ENCODE results near the gene IL36B. TPM values are rescaled to one million over a fixed set of nuclear protein-coding genes. Genes with fewer than 3 reads are reported as not detected.

IL36B gene
- total and polyA plus RNA-seq, 2 donors (not counting 1 experiment from before 2014, with no cell fraction given): not detected

- WGBS (ENCODE audit: insufficient coverage): no CpG with 5 or more reads among the region's 1 CpG
- Histone ChIP-seq H3K36me3 (replicated peaks in 1 of 2; ENCODE audit: control extremely low read depth in 1 of 2, control insufficient read depth in 1 of 2, extremely low read depth in 1 of 2, insufficient read depth in 2 of 2, low read length in 1 of 2) (no peaks in the 10 kb centered on the region), H3K4me1 (ENCODE audit: control insufficient read depth in 2 of 2, insufficient read depth in 2 of 2, low read length in 2 of 2) (no peaks in the 10 kb centered on the region), H3K27me3 (replicated peaks in 1 of 4; ENCODE audit: control extremely low read depth in 1 of 4, control insufficient read depth in 3 of 4, insufficient read depth in 4 of 4, low read length in 3 of 4) (peaks cover 0 to 10% (median 1%) of the 10 kb centered on the region in 4 experiments), H2AFZ (ENCODE audit: insufficient read depth, low read depth, low read length, poor library complexity, severe bottlenecking) (no peak overlapping the region), H3K4me3 (ENCODE audit: control extremely low read depth in 1 of 5, extremely low read depth in 1 of 5, insufficient read depth in 1 of 5, low read depth in 2 of 5, low read length in 4 of 5) (no peak overlapping the region), H3K79me2 (ENCODE audit: control insufficient read depth, insufficient read depth, low read length) (no peaks in the 10 kb centered on the region), H3K4me2 (replicated peaks; ENCODE audit: low read depth, low read length, poor library complexity, severe bottlenecking) (no peak overlapping the region), H3K9me3 (ENCODE audit: control extremely low read depth in 1 of 3, control insufficient read depth in 2 of 3, insufficient read depth in 1 of 3, low read length in 2 of 3) (no peaks in the 10 kb centered on the region), H3K9ac (ENCODE audit: low read length) (no peak overlapping the region), H4K20me1 (ENCODE audit: control insufficient read depth, insufficient read depth, low read length, poor library complexity, severe bottlenecking) (no peaks in the 10 kb centered on the region), H3K27ac (ENCODE audit: low read length in 2 of 2) (no peak overlapping the region)
- ATAC-seq (ENCODE audit: low read depth) (no peak), DNase-seq (no peak)
- intact Hi-C loops (cut with micrococcal nuclease): no loop called here
- TF ChIP-seq, protein P1, sequence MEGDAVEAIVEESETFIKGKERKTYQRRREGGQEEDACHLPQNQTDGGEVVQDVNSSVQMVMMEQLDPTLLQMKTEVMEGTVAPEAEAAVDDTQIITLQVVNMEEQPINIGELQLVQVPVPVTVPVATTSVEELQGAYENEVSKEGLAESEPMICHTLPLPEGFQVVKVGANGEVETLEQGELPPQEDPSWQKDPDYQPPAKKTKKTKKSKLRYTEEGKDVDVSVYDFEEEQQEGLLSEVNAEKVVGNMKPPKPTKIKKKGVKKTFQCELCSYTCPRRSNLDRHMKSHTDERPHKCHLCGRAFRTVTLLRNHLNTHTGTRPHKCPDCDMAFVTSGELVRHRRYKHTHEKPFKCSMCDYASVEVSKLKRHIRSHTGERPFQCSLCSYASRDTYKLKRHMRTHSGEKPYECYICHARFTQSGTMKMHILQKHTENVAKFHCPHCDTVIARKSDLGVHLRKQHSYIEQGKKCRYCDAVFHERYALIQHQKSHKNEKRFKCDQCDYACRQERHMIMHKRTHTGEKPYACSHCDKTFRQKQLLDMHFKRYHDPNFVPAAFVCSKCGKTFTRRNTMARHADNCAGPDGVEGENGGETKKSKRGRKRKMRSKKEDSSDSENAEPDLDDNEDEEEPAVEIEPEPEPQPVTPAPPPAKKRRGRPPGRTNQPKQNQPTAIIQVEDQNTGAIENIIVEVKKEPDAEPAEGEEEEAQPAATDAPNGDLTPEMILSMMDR (IDR thresholded peaks at IDR 0.05): no peak
- no peak for TF ChIP-seq EZH2 (IDR thresholded peaks at IDR 0.05; ENCODE audit: borderline replicate concordance, insufficient read depth, low read depth, low read length, poor library complexity, severe bottlenecking)
- CTCF ChIA-PET: interaction anchor here (1.6 kb wide), 1 partner anchor 10 kb away, joined by 5 read pairs; no protein-coding TSS in a partner anchor
- POLR2A ChIA-PET: no interaction called here
- Mint-ChIP-seq H3K27me3 (peaks cover 31% of the 10 kb centered on the region), H3K4me1 (no peaks in the 10 kb centered on the region), H3K4me3 (no peak overlapping the region), H3K27ac (no peak overlapping the region), H3K9me3 (ENCODE audit: insufficient read depth) (no peaks in the 10 kb centered on the region)
These were observed 17.9 kb upstream of the IL36B start for GRCh38 chr2:113070606-113070975.

DNA sequence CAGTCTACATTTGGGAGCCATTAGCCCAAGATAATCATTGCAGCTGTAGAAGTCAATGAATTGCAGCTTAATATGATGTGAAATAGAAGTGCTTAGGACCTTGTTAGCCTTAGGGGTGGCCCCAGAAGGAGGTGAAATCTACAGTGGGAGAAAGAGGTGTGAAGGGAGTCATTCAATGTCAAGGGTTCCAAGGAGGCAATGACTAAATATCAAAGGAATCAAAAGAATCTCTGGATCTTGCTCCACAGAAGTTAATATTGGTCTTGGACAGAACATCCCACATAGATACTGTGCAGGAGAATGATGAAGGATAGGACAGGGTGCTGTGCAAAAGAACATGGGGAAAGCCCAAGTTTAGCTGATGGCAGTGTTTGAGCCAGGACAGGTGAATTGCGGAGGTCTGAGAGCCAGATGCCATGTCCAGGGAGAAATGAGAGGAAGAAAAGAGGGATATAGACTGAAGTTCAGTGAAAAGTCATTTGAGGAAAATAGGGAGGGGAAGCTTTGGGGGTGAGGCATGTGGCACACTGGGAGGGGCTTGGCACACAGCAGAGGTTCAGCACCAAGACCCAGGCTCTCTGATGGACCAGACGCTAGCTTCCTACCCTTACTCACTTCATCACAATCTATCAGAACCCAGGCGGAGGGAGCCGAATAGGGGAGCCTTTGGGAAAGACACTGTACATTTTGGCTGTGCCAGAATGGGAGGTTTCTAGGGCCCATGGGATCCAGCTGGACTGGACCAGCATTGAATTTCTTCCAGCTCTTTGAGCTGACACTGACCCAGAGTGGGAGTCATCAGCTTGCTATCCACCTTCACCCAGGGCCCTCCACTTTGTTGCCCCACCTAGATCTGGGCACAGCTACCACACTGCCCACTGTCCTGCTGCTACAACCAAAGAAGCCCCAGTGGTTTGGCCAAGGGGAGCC, 17.3 kb upstream of the IL36B start:
- no peaks in the 10 kb centered on the region for H4K20me1 ChIP-seq (ENCODE audit: control insufficient read depth, insufficient read depth, low read length, poor library complexity, severe bottlenecking)
- no peak overlapping the region for H3K4me2 ChIP-seq (replicated peaks; ENCODE audit: low read depth, low read length, poor library complexity, severe bottlenecking)
- 100% methylated on average over 2 of the region's 4 CpGs for WGBS (ENCODE audit: insufficient coverage)
- Mint-ChIP-seq H3K4me1 (no peaks in the 10 kb centered on the region), H3K27me3 (peaks cover 36% of the 10 kb centered on the region), H3K4me3 (no peak overlapping the region), H3K27ac (no peak overlapping the region), H3K9me3 (ENCODE audit: insufficient read depth) (no peaks in the 10 kb centered on the region)
- no peak for ATAC-seq (ENCODE audit: low read depth)
- intact Hi-C loops (cut with micrococcal nuclease): no loop called here
- no peaks in the 10 kb centered on the region for H3K36me3 ChIP-seq (replicated peaks in 1 of 2; ENCODE audit: control extremely low read depth in 1 of 2, control insufficient read depth in 1 of 2, extremely low read depth in 1 of 2, insufficient read depth in 2 of 2, low read length in 1 of 2)
- no peak overlapping the region for H2AFZ ChIP-seq (ENCODE audit: insufficient read depth, low read depth, low read length, poor library complexity, severe bottlenecking)
- ChIA-PET POLR2A (no interaction called here), CTCF (interaction anchor here (1.6 kb wide), 1 partner anchor 11 kb away, joined by 5 read pairs; no protein-coding TSS in a partner anchor)
- no peak overlapping the region for H3K9ac ChIP-seq (ENCODE audit: low read length)
- TF ChIP-seq EZH2 (IDR thresholded peaks at IDR 0.05; ENCODE audit: borderline replicate concordance, insufficient read depth, low read depth, low read length, poor library complexity, severe bottlenecking): no peak
- TF ChIP-seq, protein P1 (IDR thresholded peaks at IDR 0.05): no peak
- no peaks in the 10 kb centered on the region for H3K4me1 ChIP-seq (ENCODE audit: control insufficient read depth in 2 of 2, insufficient read depth in 2 of 2, low read length in 2 of 2)
- H3K4me3 ChIP-seq (ENCODE audit: control extremely low read depth in 1 of 5, extremely low read depth in 1 of 5, insufficient read depth in 1 of 5, low read depth in 2 of 5, low read length in 4 of 5): no peak overlapping the region
- peaks cover 0 to 12% (median 1%) of the 10 kb centered on the region in 4 experiments for H3K27me3 ChIP-seq (replicated peaks in 1 of 4; ENCODE audit: control extremely low read depth in 1 of 4, control insufficient read depth in 3 of 4, insufficient read depth in 4 of 4, low read length in 3 of 4)
- peaks cover 0 to 2% (median 1%) of the 10 kb centered on the region in 3 donors for H3K9me3 ChIP-seq (ENCODE audit: control extremely low read depth in 1 of 3, control insufficient read depth in 2 of 3, insufficient read depth in 1 of 3, low read length in 2 of 3)
- H3K79me2 ChIP-seq (ENCODE audit: control insufficient read depth, insufficient read depth, low read length): no peaks in the 10 kb centered on the region
- no peak overlapping the region for H3K27ac ChIP-seq (ENCODE audit: low read length in 2 of 2)
- no peak for DNase-seq
